SU-DHL-6 (cell line): Measurements from ENCODE around the gene DNAAF5.

Experiments
- H2AFZ ChIP-seq: fragments of 200-600 bp; sonication (generic); 2 replicates; pipeline ENCODE4 v1.6.1; 2014; ENCODE audit warnings: low read depth, mild to moderate bottlenecking, moderate library complexity, mixed read lengths, antibody characterized with exemption, low read length; ENCODE audit not compliant: severe bottlenecking
- H3F3A ChIP-seq: fragments of 200-600 bp; shearing (Covaris generic); 2 replicates; pipeline ENCODE4 v1.6.0; 2016; ENCODE audit warnings: antibody characterized with exemption, mild to moderate bottlenecking; ENCODE audit not compliant: insufficient read depth
- H3K27ac ChIP-seq: fragments of 200-600 bp; sonication (generic); 2 replicates; pipeline ENCODE4 v1.5.1; 2016; ENCODE audit warnings: low read depth, mild to moderate bottlenecking, low read length, moderate library complexity, mixed read lengths
- H3K27me3 ChIP-seq: fragments of 200-600 bp; sonication (generic), shearing (Covaris generic); 2 replicates; pipeline ENCODE4 v1.6.0; 2014; ENCODE audit warnings: mild to moderate bottlenecking, low read length
- H3K36me3 ChIP-seq: fragments of 200-600 bp; sonication (generic); 2 replicates; pipeline ENCODE4 v1.6.1; 2014; ENCODE audit warnings: mild to moderate bottlenecking, low read length, mixed read lengths
- H3K4me2 ChIP-seq: fragments of 300-600, 200-600 bp; shearing (Covaris generic), sonication (generic); 2 replicates; pipeline ENCODE4 v1.6.0; 2014; ENCODE audit warnings: low read length, low read depth, mild to moderate bottlenecking; ENCODE audit not compliant: poor library complexity, severe bottlenecking
- H3K4me3 ChIP-seq: fragments of 200-600 bp; sonication (generic); 2 replicates; pipeline ENCODE4 v1.5.1; 2014; ENCODE audit warnings: antibody characterized with exemption, low read length, mild to moderate bottlenecking, mixed read lengths; ENCODE audit not compliant: insufficient read depth, poor library complexity, severe bottlenecking
- H3K79me2 ChIP-seq: fragments of 200-600 bp; sonication (generic); 2 replicates; pipeline ENCODE4 v1.6.1; 2014; ENCODE audit warnings: mild to moderate bottlenecking, low read length, moderate library complexity; ENCODE audit not compliant: insufficient read depth
- H3K9ac ChIP-seq: fragments of 200-600 bp; sonication (generic); 2 replicates; pipeline ENCODE4 v1.7.0; 2014; ENCODE audit warnings: mild to moderate bottlenecking, low read length
- H3K9me2 ChIP-seq: fragments of 200-600 bp; sonication (generic); replicated peaks from 2 replicates; pipeline ENCODE4 v1.6.1; 2014; ENCODE audit warnings: low read length; ENCODE audit not compliant: insufficient read depth
- H3K9me3 ChIP-seq: fragments of 200-600 bp; sonication (generic); 2 replicates; pipeline ENCODE4 v1.6.1; 2014; ENCODE audit warnings: low read length, mixed read lengths; ENCODE audit not compliant: insufficient read depth
- H4K20me1 ChIP-seq: fragments of 200-600 bp; sonication (generic); 2 replicates; pipeline ENCODE4 v1.6.1; 2014; ENCODE audit warnings: low read depth, mild to moderate bottlenecking, antibody characterized with exemption, low read length, moderate library complexity, mixed read lengths
- EZH2phosphoT487 ChIP-seq: fragments of 200-600 bp; sonication (generic), shearing (Covaris generic); conservative IDR thresholded peaks from 2 replicates; pipeline ENCODE4 v1.6.1; 2018; ENCODE audit warnings: mild to moderate bottlenecking, antibody characterized with exemption, low read length, moderate library complexity, mixed read lengths
- TF ChIP-seq, protein P1 (sequence below): fragments of 200-600 bp; sonication (generic); IDR thresholded peaks from one replicate; pipeline ENCODE4 v1.5.1; 2017; ENCODE audit warnings: antibody characterized with exemption, mild to moderate bottlenecking, low read length, moderate library complexity; ENCODE audit not compliant: insufficient read depth, poor library complexity, severe bottlenecking

Gene DNAAF5

DNA sequence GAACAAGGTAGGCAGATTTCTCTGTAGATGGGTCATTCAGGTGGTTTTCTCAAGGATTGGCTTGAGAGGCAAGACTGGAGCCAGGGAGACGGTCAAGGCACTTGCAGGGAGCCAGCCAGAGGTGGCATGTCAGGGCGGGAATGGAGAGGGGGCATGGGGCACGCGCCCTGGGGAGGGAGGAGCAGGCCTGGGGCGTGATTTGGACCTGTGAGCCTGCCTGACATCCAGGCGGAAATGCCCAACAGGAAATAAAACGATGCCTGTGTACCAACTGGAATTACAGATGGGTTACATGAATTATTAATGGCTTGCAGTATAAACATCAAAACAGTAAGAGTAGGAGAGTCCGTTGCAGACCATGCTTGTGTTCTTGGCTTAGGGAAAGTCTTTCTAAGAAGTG is 97.2 kb downstream of the DNAAF5 start:
- Histone ChIP-seq H3K9me2 (no peaks in the 10 kb centered on the region), H3K79me2 (peaks cover 98% of the 10 kb centered on the region), H3K27ac (no peak overlapping the region), H2AFZ (no peak overlapping the region), H3F3A (no peaks in the 10 kb centered on the region), H3K9ac (no peak overlapping the region), H3K4me2 (no peak overlapping the region), H3K4me3 (no peak overlapping the region), H3K9me3 (no peaks in the 10 kb centered on the region), H4K20me1 (peaks cover 15% of the 10 kb centered on the region; the same call in 1 of the 2 replicates), H3K27me3 (no peaks in the 10 kb centered on the region), H3K36me3 (no peaks in the 10 kb centered on the region)
- TF ChIP-seq, protein P1, sequence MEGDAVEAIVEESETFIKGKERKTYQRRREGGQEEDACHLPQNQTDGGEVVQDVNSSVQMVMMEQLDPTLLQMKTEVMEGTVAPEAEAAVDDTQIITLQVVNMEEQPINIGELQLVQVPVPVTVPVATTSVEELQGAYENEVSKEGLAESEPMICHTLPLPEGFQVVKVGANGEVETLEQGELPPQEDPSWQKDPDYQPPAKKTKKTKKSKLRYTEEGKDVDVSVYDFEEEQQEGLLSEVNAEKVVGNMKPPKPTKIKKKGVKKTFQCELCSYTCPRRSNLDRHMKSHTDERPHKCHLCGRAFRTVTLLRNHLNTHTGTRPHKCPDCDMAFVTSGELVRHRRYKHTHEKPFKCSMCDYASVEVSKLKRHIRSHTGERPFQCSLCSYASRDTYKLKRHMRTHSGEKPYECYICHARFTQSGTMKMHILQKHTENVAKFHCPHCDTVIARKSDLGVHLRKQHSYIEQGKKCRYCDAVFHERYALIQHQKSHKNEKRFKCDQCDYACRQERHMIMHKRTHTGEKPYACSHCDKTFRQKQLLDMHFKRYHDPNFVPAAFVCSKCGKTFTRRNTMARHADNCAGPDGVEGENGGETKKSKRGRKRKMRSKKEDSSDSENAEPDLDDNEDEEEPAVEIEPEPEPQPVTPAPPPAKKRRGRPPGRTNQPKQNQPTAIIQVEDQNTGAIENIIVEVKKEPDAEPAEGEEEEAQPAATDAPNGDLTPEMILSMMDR: no peak
- TF ChIP-seq EZH2phosphoT487: no peak

DNA sequence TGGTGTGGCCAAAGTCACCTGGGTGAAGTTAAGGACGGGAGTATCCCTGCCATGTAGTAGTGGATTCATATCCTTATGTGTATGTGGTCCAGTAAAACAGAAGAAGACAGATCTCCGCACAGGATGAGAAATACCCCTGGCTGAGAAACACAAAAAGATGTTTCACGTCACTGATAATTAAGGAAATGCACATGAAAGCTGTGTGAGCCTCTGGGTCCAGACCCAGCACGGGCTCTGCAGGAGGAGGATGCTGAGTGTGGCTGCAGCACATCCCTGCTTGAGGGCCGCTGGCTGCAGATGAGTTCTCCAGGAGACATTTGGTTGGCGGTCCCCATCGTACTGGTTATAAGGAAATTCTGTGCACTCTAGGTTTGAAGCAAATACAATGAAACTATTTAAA is 97.6 kb downstream of the DNAAF5 start:
- TF ChIP-seq, protein P1: no peak
- no peak for TF ChIP-seq EZH2phosphoT487
- H3F3A ChIP-seq: no peaks in the 10 kb centered on the region
- no peaks in the 10 kb centered on the region for H3K9me2 ChIP-seq
- H3K9ac ChIP-seq: no peak overlapping the region
- no peaks in the 10 kb centered on the region for H3K9me3 ChIP-seq
- H3K79me2 ChIP-seq: peaks cover 98% of the 10 kb centered on the region
- no peaks in the 10 kb centered on the region for H3K27me3 ChIP-seq
- no peak overlapping the region for H3K4me2 ChIP-seq
- H2AFZ ChIP-seq: no peak overlapping the region
- H3K27ac ChIP-seq: no peak overlapping the region
- no peak overlapping the region for H3K4me3 ChIP-seq
- H3K36me3 ChIP-seq: no peaks in the 10 kb centered on the region
- H4K20me1 ChIP-seq: peaks cover 14% of the 10 kb centered on the region; the same call in 1 of the 2 replicates

- Histone ChIP-seq H2AFZ (no peak overlapping the region), H3K4me2 (no peak overlapping the region), H3K79me2 (peaks cover 98% of the 10 kb centered on the region), H3F3A (no peaks in the 10 kb centered on the region), H3K27ac (no peak overlapping the region), H3K27me3 (no peaks in the 10 kb centered on the region), H3K36me3 (no peaks in the 10 kb centered on the region), H3K9me3 (no peaks in the 10 kb centered on the region), H3K4me3 (no peak overlapping the region), H3K9me2 (no peaks in the 10 kb centered on the region), H4K20me1 (peaks cover 10% of the 10 kb centered on the region; the same call in 1 of the 2 replicates), H3K9ac (no peak overlapping the region)
- TF ChIP-seq, protein P1: no peak
- TF ChIP-seq EZH2phosphoT487: no peak
Observed at GRCh38 chr7:824664-825063, 98.2 kb downstream of the DNAAF5 start.
